K562 (cell line): Measurements from ENCODE around the gene UBAC2. TPM values are rescaled to one million over a fixed set of nuclear protein-coding genes. Genes with fewer than 3 reads are reported as not detected.

ENCODE experiments used
- ATAC-seq: fragments of 200-7000 bp; cut with Tn5 transposase; 3 replicates; pipeline ENCODE4 v1.9.1; 2020; ENCODE audit warnings: moderate library complexity
- BruUV-seq: library from RNA; stranded (reverse); fragments of 400-500 nt; replicated peaks from 2 replicates; lab custom pipeline; 2021; lab: Mats Ljungman, UMichigan
- CTCF ChIA-PET: fragments of 300-600 bp; formaldehyde crosslinking; extraction: SDS; loops from one replicate; lab custom pipeline; 2021; ENCODE audit warnings: low intra/inter-chr PET ratio; lab: Yijun Ruan, JAX
- POLR2A ChIA-PET: fragments of 300-600, 350-650 bp; sonication (Branson Sonifier 250); formaldehyde crosslinking; extraction: SDS; loops from one replicate; lab custom pipeline; 2021; ENCODE audit warnings: antibody characterized with exemption, inconsistent platforms; lab: Yijun Ruan, JAX
- DNase-seq, 4 experiments: peaks; one replicate each; pipeline versions ENCODE4 v3.0.0 to v3.0.0-alpha.2; 2011 to 2018; ENCODE audit warnings: low spot score in 3 of 4, mixed read lengths in 3 of 4; ENCODE audit errors: extremely low read depth in 1 of 4
- FAIRE-seq: peaks from 2 replicates; lab custom pipeline; 2011; peaks lifted over from hg19 to GRCh38; lab: Jason Lieb, UNC
- H2AFZ ChIP-seq: 2 replicates; pipeline ENCODE4 v1.6.0; 2011; ENCODE audit warnings: low read depth, low read length, control low read depth, inconsistent platforms
- H3K27ac ChIP-seq: fragments of 200-600 bp; 3 replicates; pipeline ENCODE4 v1.8.0; 2011; ENCODE audit warnings: low read depth, mild to moderate bottlenecking, control low read depth, inconsistent platforms, low read length, moderate library complexity, mixed read lengths; ENCODE audit errors: extremely low read depth
- H3K27me3 ChIP-seq, 2 experiments: fragments of 300-600 bp in 1 of 2; 2 replicates in 1 of 2; 3 replicates in 1 of 2; pipeline versions ENCODE4 v1.6.0 to v1.8.0; 2011; ENCODE audit warnings: inconsistent platforms in 2 of 2, low read length in 2 of 2, mild to moderate bottlenecking in 1 of 2, mixed read lengths in 1 of 2, moderate library complexity in 1 of 2; ENCODE audit not compliant: control insufficient read depth in 2 of 2, insufficient read depth in 2 of 2
- H3K36me3 ChIP-seq: fragments of 300-600 bp; 3 replicates; pipeline ENCODE4 v1.8.0; 2011; ENCODE audit warnings: mild to moderate bottlenecking, low read length, inconsistent platforms; ENCODE audit not compliant: control insufficient read depth, insufficient read depth
- H3K4me1 ChIP-seq, 2 experiments: fragments of 200-600 bp in 1 of 2; replicated peaks in 1 of 2; 2 replicates in 1 of 2; 3 replicates in 1 of 2; pipeline versions ENCODE4 v1.5.1 to v1.8.0; 2011; ENCODE audit warnings: inconsistent platforms in 2 of 2, low read length in 2 of 2, mild to moderate bottlenecking in 1 of 2, mixed read lengths in 1 of 2, moderate library complexity in 1 of 2; ENCODE audit not compliant: control insufficient read depth in 2 of 2, insufficient read depth in 2 of 2
- H3K4me2 ChIP-seq: 2 replicates; pipeline ENCODE4 v1.6.1; 2011; ENCODE audit warnings: low read length, control low read depth, inconsistent platforms, mixed read lengths; ENCODE audit not compliant: insufficient read depth
- H3K4me3 ChIP-seq: fragments of 200-600 bp; sonication (generic), shearing (Covaris generic); 2 replicates; pipeline ENCODE4 v1.5.1; 2016; ENCODE audit warnings: control low read depth, inconsistent platforms
- H3K79me2 ChIP-seq: fragments of 200-600 bp; 3 replicates; pipeline ENCODE4 v1.8.0; 2011; ENCODE audit warnings: low read length, inconsistent platforms; ENCODE audit not compliant: control insufficient read depth, insufficient read depth
- H3K9ac ChIP-seq, 2 experiments: 2 replicates each; pipeline versions ENCODE4 v1.6.0 to v1.6.1; 2011; ENCODE audit warnings: low read depth in 2 of 2, low read length in 2 of 2, control low read depth in 1 of 2, inconsistent platforms in 1 of 2, mild to moderate bottlenecking in 1 of 2, mixed read lengths in 1 of 2; ENCODE audit not compliant: insufficient read depth in 1 of 2
- H3K9me1 ChIP-seq: one replicate; pipeline ENCODE4 v1.6.0; 2011; ENCODE audit warnings: inconsistent platforms, mild to moderate bottlenecking, low read length, moderate library complexity; ENCODE audit not compliant: control insufficient read depth, insufficient read depth
- H3K9me3 ChIP-seq: replicated peaks from 2 replicates; pipeline ENCODE4 v1.5.1; 2011; ENCODE audit warnings: low read depth, low read length, inconsistent platforms; ENCODE audit not compliant: control insufficient read depth, insufficient read depth
- H4K20me1 ChIP-seq: replicated peaks from 2 replicates; pipeline ENCODE4 v1.6.1; 2011; ENCODE audit warnings: low read length, inconsistent platforms, mixed read lengths; ENCODE audit not compliant: control insufficient read depth, insufficient read depth
- ARID1B ChIP-seq: fragments of 450-650 bp; IDR thresholded peaks from 2 replicates; pipeline ENCODE4 v1.6.1; 2016; ENCODE audit warnings: antibody characterized with exemption, mild to moderate bottlenecking, inconsistent platforms
- CEBPG ChIP-seq, 3 experiments: fragments of 200-800 bp in 1 of 3; sonication (Bioruptor generic) in 1 of 3; sonication (generic) in 1 of 3; formaldehyde crosslinking in 1 of 3; IDR thresholded peaks in 2 of 3; conservative IDR thresholded peaks in 1 of 3; 2 replicates each; pipeline versions ENCODE4 v1.6.1 to v1.8.0; 2016 to 2022; ENCODE audit warnings: missing compliant biosample characterization in 2 of 3, missing genetic modification characterization in 2 of 3, mild to moderate bottlenecking in 1 of 3, missing genetic modification reagents in 1 of 3
- KHSRP ChIP-seq: fragments of 450-650 bp; IDR thresholded peaks from 2 replicates; pipeline ENCODE4 v1.6.1; 2017
- TAF7 ChIP-seq: fragments of 450-650 bp; IDR thresholded peaks from 2 replicates; pipeline ENCODE4 v1.6.1; 2016; ENCODE audit warnings: missing genetic modification characterization, missing compliant biosample characterization
- ZNF507 ChIP-seq: conservative IDR thresholded peaks from 2 replicates; pipeline ENCODE4 v1.6.1; 2017; ENCODE audit warnings: missing genetic modification characterization, missing compliant biosample characterization
- in situ Hi-C: fragments of 300-500 bp; cut with MboI; formaldehyde crosslinking; loops from 4 replicates; pipeline ENCODE4 v1.15.0; 2018; ENCODE audit warnings: inconsistent platforms, mixed read lengths
- intact Hi-C: fragments of 100-400 bp; cut with micrococcal nuclease; formaldehyde crosslinking; loops from 2 replicates; pipeline ENCODE4 v1.14.2; 2022
- polyA plus RNA-seq, 8 experiments: library from polyadenylated mRNA; depleted of rRNA in 4 of 8; stranded (reverse) in 5 of 8; unstranded in 3 of 8; fragments of >200 nt; fragmentation: Nextera tagmentation in 2 of 8; fragmentation: Illumina TruSeq in 1 of 8; extraction: Ambion mirVana in 2 of 8; extraction: Trizol in 1 of 8; gene quantifications; 2 replicates each; pipeline versions ENCODE4 v1.2.1 to v1.2.3, GENCODE V29; 2011 to 2014; ENCODE audit warnings: inconsistent platforms in 1 of 8, missing spikeins in 1 of 8
- total RNA-seq, 7 experiments: library from RNA; depleted of rRNA in 6 of 7; stranded (reverse); fragments of >200 nt in 6 of 7; fragmentation: Illumina TruSeq in 2 of 7; extraction: Trizol in 2 of 7; gene quantifications; 2 replicates each; pipeline versions ENCODE4 v1.2.1 to v1.2.3, GENCODE V29; 2011 to 2021; ENCODE audit warnings: low replicate concordance in 1 of 7
- TF ChIP-seq, protein P1 (sequence below): IDR thresholded peaks from 2 replicates; pipeline ENCODE4 v1.6.1; 2011; ENCODE audit warnings: borderline replicate concordance, low read depth, mild to moderate bottlenecking, moderate library complexity, low read length; ENCODE audit not compliant: insufficient read depth, poor library complexity, severe bottlenecking
- TF ChIP-seq, protein P2 (sequence below): fragments of 250-450 bp; sonication (Bioruptor Pico); IDR thresholded peaks from 2 replicates; pipeline ENCODE4 v1.5.0; 2021
- TF ChIP-seq, protein P3 (sequence below): fragments of 250-450 bp; sonication (Bioruptor Pico); IDR thresholded peaks from 2 replicates; pipeline ENCODE4 v1.8.0; 2021; ENCODE audit warnings: mild to moderate bottlenecking, moderate library complexity
- TF ChIP-seq, protein P4 (sequence below): fragments of 200-400 bp; formaldehyde crosslinking; IDR thresholded peaks from 2 replicates; pipeline ENCODE4 v1.6.1; 2017; ENCODE audit warnings: mild to moderate bottlenecking, low read depth, low read length, moderate library complexity
- TF ChIP-seq, protein P5 (sequence below): fragments of 250-450 bp; sonication (Bioruptor Pico); IDR thresholded peaks from 2 replicates; pipeline ENCODE4 v1.8.0; 2021; ENCODE audit warnings: moderate library complexity, mild to moderate bottlenecking, inconsistent platforms

Gene UBAC2
- total and polyA plus RNA-seq, 9 of the 15 experiments (the other 6 are each of a cell fraction or from before 2014, with no cell fraction given), result 6.0 to 84.1 (median 32.3) TPM

DNA sequence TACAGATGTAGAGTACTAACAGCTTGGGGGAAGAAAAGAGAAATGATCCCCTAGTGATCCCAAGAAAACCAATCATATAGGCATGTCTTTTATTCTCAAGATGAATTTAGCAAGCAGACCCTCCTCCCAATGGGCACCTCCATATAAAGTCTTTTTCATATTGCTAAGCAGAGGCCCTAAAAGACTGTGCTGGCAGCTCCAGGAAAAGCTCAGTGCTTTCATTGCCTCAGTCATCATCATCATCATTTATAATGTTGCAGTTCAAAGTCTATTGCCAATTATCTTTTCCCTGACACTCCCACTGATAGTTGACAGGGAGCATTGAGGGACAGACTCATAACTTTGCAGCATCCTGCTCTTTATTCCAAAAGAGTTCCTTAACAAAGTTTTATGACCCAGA lies 93.5 kb downstream of the UBAC2 start:
- Histone ChIP-seq H2AFZ (no peak overlapping the region), H3K9me1 (no peaks in the 10 kb centered on the region), H4K20me1 (no peaks in the 10 kb centered on the region), H3K4me2 (no peak overlapping the region), H3K4me1 (peaks cover 0 to 3% of the 10 kb centered on the region in 2 experiments; a peak in 1 of 5 replicates), H3K79me2 (peaks cover 5% of the 10 kb centered on the region; the same call in 1 of the 3 replicates), H3K9ac (no peak overlapping the region), H3K36me3 (peaks cover 14% of the 10 kb centered on the region), H3K27ac (no peak overlapping the region), H3K27me3 (no peaks in the 10 kb centered on the region), H3K4me3 (no peak overlapping the region), H3K9me3 (no peaks in the 10 kb centered on the region)
- ATAC-seq, result no peak
- ChIA-PET CTCF (no interaction called here), POLR2A (interaction anchor here (1.4 kb wide), 1 partner anchor 8 kb away, joined by 5 read pairs; no protein-coding TSS in a partner anchor)
- BruUV-seq, result no TSS peak
- intact Hi-C loops, result no loop called here
- FAIRE-seq, result no peak
- TF ChIP-seq KHSRP (no peak), TAF7 (tag) (no peak), ZNF507 (no peak), CEBPG (CRISPR knock-in tag; IDR thresholded peaks at IDR 0.05) (no peak), CEBPG (tag; conservative IDR thresholded peaks at IDR 0.05 in 1 of 2, IDR thresholded peaks at IDR 0.05 in 1 of 2) (no peak), ARID1B (no peak)
- TF ChIP-seq, protein P1, sequence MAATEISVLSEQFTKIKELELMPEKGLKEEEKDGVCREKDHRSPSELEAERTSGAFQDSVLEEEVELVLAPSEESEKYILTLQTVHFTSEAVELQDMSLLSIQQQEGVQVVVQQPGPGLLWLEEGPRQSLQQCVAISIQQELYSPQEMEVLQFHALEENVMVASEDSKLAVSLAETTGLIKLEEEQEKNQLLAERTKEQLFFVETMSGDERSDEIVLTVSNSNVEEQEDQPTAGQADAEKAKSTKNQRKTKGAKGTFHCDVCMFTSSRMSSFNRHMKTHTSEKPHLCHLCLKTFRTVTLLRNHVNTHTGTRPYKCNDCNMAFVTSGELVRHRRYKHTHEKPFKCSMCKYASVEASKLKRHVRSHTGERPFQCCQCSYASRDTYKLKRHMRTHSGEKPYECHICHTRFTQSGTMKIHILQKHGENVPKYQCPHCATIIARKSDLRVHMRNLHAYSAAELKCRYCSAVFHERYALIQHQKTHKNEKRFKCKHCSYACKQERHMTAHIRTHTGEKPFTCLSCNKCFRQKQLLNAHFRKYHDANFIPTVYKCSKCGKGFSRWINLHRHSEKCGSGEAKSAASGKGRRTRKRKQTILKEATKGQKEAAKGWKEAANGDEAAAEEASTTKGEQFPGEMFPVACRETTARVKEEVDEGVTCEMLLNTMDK, result no peak
- TF ChIP-seq, protein P2, sequence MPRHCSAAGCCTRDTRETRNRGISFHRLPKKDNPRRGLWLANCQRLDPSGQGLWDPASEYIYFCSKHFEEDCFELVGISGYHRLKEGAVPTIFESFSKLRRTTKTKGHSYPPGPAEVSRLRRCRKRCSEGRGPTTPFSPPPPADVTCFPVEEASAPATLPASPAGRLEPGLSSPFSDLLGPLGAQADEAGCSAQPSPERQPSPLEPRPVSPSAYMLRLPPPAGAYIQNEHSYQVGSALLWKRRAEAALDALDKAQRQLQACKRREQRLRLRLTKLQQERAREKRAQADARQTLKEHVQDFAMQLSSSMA (CRISPR knock-in tag), result no peak
- TF ChIP-seq, protein P3, sequence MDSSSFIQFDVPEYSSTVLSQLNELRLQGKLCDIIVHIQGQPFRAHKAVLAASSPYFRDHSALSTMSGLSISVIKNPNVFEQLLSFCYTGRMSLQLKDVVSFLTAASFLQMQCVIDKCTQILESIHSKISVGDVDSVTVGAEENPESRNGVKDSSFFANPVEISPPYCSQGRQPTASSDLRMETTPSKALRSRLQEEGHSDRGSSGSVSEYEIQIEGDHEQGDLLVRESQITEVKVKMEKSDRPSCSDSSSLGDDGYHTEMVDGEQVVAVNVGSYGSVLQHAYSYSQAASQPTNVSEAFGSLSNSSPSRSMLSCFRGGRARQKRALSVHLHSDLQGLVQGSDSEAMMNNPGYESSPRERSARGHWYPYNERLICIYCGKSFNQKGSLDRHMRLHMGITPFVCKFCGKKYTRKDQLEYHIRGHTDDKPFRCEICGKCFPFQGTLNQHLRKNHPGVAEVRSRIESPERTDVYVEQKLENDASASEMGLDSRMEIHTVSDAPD (CRISPR knock-in tag), result no peak
- TF ChIP-seq, protein P4, sequence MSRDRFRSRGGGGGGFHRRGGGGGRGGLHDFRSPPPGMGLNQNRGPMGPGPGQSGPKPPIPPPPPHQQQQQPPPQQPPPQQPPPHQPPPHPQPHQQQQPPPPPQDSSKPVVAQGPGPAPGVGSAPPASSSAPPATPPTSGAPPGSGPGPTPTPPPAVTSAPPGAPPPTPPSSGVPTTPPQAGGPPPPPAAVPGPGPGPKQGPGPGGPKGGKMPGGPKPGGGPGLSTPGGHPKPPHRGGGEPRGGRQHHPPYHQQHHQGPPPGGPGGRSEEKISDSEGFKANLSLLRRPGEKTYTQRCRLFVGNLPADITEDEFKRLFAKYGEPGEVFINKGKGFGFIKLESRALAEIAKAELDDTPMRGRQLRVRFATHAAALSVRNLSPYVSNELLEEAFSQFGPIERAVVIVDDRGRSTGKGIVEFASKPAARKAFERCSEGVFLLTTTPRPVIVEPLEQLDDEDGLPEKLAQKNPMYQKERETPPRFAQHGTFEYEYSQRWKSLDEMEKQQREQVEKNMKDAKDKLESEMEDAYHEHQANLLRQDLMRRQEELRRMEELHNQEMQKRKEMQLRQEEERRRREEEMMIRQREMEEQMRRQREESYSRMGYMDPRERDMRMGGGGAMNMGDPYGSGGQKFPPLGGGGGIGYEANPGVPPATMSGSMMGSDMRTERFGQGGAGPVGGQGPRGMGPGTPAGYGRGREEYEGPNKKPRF, result no peak
- TF ChIP-seq, protein P5, sequence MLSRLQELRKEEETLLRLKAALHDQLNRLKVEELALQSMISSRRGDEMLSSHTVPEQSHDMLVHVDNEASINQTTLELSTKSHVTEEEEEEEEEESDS (CRISPR knock-in tag), result no peak
- in situ Hi-C loops, result no loop called here
- no peak for DNase-seq
